ENCODE results near the gene MISP3. TPM values are rescaled to one million over a fixed set of nuclear protein-coding genes. Genes with fewer than 3 reads are reported as not detected.
"Not testable (repeated sequence)": the region's sequence is repeated elsewhere in the genome, so short reads cannot be mapped to it uniquely, and the experiment has no call there.

Gene MISP3
- 1.7 TPM for total RNA-seq

DNA sequence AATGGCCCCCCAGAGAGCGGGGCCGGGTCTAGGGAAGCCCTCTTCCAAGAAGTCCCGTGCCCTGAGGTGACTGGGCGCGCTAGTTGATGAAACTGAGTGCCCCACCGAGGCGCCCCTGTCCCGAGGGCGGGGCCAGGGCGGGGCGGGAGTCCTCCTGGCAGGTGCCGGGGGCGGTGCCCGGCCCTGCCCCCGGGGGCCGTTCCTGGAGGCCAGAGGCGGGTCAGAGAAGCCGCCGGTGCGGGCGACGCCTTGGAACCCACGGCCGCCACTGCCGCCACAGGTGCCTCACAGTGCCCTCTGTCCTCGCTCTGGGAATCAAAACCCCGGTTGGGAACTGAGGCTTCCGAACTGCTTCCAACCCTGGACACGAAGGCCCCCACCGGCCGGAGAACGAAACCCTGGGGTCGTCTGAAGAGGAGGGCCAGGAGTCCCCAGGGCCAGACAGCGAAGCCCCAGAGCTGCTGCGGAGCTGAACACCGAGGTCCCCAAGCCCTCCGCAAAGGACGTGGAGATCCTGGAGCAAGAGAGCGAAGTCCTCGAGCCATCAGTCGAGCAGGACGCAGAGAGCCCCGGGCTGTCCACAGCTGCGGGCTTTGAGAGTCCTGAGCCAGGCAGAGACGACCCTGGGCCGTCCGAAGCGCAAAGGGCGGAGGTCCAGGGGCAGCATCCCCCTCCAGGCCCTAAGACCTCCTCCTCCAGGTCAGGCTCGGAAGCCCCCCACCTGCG, at the start of gene MISP3:
MISP3 (plus strand) TSS at position 252 of the 726 bp plus-strand sequence. CDS start 524 bp downstream, outside the sequence.
- Histone ChIP-seq H3K27me3 (ENCODE audit: insufficient read depth, low read length) (no peaks in the 10 kb centered on the region), H3K4me3 (ENCODE audit: low read length) (peak within 1 kb of the TSS; percentile 55), H3K9me3 (ENCODE audit: low read depth, low read length) (no peaks in the 10 kb centered on the region), H3K4me1 (ENCODE audit: insufficient read depth, low read length) (peaks cover 53% of the 10 kb centered on the region)

- no peaks in the 10 kb centered on the region for H3K9me3 ChIP-seq (ENCODE audit: low read depth, low read length)
- H3K4me1 ChIP-seq (ENCODE audit: insufficient read depth, low read length), result peaks cover 48% of the 10 kb centered on the region
- H3K27me3 ChIP-seq (ENCODE audit: insufficient read depth, low read length), result no peaks in the 10 kb centered on the region
- no peak overlapping the region for H3K4me3 ChIP-seq (ENCODE audit: low read length)
These were observed 49.0 kb upstream of the MISP3 start for GRCh38 chr19:14023404-14024235.

DNA sequence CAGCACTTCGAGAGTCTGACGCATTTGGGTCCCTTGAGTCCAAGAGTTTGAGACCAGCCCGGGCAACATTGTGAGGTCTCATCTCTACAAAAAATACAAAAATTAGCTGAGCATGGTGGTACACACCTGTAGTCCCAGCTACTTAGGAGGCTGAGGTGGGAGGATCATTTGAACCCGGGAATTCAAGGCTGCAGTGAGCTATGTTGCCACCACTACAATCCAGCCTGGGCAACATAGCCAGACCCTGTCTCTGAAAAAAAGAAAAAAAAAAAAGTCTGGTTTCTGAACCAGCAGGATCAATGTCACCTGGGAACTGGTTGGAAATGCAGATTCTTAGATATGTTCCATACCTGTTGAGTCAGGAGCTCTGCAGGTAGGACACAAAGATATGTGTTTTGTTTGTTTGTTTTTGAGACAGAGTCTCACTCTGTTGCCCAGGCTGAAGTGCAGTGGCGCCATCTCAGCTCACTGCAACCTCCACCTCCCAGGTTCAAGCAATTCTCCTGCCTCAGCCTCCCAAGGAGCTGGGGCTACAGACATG, 45.9 kb upstream of the MISP3 start:
- H3K4me3 ChIP-seq (ENCODE audit: low read length); H3K27me3 ChIP-seq (ENCODE audit: insufficient read depth, low read length); H3K9me3 ChIP-seq (ENCODE audit: low read depth, low read length): not testable (repeated sequence)
- H3K4me1 ChIP-seq (ENCODE audit: insufficient read depth, low read length), result peaks cover 49% of the 10 kb centered on the region

DNA sequence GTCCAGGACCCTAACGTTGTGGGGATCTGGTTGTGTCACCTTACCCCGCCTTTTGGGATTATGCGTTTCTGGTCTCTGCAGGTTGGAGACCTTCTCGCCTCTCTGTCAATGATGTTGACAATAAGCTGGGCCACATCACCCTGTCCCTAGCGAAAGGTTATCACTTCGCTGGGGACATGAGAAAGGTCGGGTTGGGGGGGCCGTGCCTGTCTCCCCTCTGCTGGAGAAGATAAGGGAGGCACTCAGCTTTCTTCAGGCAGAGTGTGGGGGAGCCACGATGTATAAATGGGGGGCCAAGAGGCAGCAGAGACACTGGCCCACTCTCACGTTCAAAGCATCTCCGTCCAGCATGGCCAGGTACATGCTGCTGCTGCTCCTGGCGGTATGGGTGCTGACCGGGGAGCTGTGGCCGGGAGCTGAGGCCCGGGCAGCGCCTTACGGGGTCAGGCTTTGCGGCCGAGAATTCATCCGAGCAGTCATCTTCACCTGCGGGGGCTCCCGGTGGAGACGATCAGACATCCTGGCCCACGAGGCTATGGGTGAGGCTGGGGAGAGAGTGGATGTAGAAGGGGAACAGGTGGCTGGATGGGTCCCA, 44.6 kb upstream of the MISP3 start, which contains the start of gene RLN3:
RLN3 (plus strand) TSS at position 293 of the 595 bp plus-strand sequence; CDS start at position 350, 57 bp downstream.
- H3K27me3 ChIP-seq (ENCODE audit: insufficient read depth, low read length), result no peaks in the 10 kb centered on the region
- no peak within 1 kb of the TSS for H3K4me3 ChIP-seq (ENCODE audit: low read length)
- H3K9me3 ChIP-seq (ENCODE audit: low read depth, low read length), result no peaks in the 10 kb centered on the region
- H3K4me1 ChIP-seq (ENCODE audit: insufficient read depth, low read length), result peaks cover 59% of the 10 kb centered on the region

- H3K9me3 ChIP-seq (ENCODE audit: low read depth, low read length), result no peaks in the 10 kb centered on the region
- peaks cover 51% of the 10 kb centered on the region for H3K4me1 ChIP-seq (ENCODE audit: insufficient read depth, low read length)
- no peak overlapping the region for H3K4me3 ChIP-seq (ENCODE audit: low read length)
- no peaks in the 10 kb centered on the region for H3K27me3 ChIP-seq (ENCODE audit: insufficient read depth, low read length)
These were observed 43.7 kb upstream of the MISP3 start for GRCh38 chr19:14028901-14029300.

- Histone ChIP-seq H3K4me1 (ENCODE audit: insufficient read depth, low read length) (peaks cover 29% of the 10 kb centered on the region), H3K9me3 (ENCODE audit: low read depth, low read length) (no peaks in the 10 kb centered on the region), H3K27me3 (ENCODE audit: insufficient read depth, low read length) (no peaks in the 10 kb centered on the region), H3K4me3 (ENCODE audit: low read length) (peak overlapping the region; percentile 88)
These were observed 41.4 kb upstream of the MISP3 start for GRCh38 chr19:14030997-14031718.

DNA sequence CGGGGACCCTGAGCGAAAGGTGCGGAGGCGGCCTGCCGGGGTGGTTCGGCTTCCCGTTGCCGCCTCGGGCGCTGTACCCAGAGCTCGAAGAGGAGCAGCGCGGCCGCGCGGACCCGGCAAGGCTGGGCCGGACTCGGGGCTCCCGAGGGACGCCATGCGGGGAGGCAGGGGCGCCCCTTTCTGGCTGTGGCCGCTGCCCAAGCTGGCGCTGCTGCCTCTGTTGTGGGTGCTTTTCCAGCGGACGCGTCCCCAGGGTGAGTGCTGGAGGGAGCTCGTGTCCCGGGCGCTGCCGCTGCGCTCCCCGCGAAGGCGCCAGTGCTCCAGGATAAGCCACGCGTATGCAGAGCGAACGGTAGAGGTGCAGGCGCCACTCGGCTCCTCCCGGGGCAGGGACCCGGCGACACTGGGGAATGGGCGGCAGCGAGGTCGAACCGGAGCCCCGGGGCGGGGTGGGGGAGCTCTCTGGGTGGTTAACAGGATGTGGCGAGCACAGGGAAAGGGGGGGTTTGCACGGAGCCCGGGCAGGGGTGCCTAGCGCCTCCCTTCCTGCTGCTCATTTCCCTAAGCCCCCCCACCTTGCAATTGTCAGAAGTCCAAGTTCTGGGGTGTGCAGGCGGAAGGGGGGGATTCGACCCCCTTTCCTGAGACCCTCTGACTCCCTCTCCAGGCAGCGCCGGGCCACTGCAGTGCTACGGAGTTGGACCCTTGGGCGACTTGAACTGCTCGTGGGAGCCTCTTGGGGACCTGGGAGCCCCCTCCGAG, 40.7 kb upstream of the MISP3 start, which contains the start of gene IL27RA:
IL27RA (plus strand) TSS at position 44 of the 762 bp plus-strand sequence; CDS start at position 155, 111 bp downstream.
- no peaks in the 10 kb centered on the region for H3K27me3 ChIP-seq (ENCODE audit: insufficient read depth, low read length)
- no peaks in the 10 kb centered on the region for H3K9me3 ChIP-seq (ENCODE audit: low read depth, low read length)
- peak within 1 kb of the TSS; percentile 88 for H3K4me3 ChIP-seq (ENCODE audit: low read length)
- peaks cover 22% of the 10 kb centered on the region for H3K4me1 ChIP-seq (ENCODE audit: insufficient read depth, low read length)

GRCh38 chr19:14033946-14034345, 38.6 kb upstream of the MISP3 start:
- Histone ChIP-seq H3K4me3 (ENCODE audit: low read length) (no peak overlapping the region), H3K9me3 (ENCODE audit: low read depth, low read length) (no peaks in the 10 kb centered on the region), H3K27me3 (ENCODE audit: insufficient read depth, low read length) (no peaks in the 10 kb centered on the region), H3K4me1 (ENCODE audit: insufficient read depth, low read length) (peaks cover 22% of the 10 kb centered on the region)

GRCh38 chr19:14035159-14035558, 37.4 kb upstream of the MISP3 start:
- not testable (repeated sequence) for H3K27me3 ChIP-seq (ENCODE audit: insufficient read depth, low read length); H3K9me3 ChIP-seq (ENCODE audit: low read depth, low read length); H3K4me3 ChIP-seq (ENCODE audit: low read length)
- peaks cover 22% of the 10 kb centered on the region for H3K4me1 ChIP-seq (ENCODE audit: insufficient read depth, low read length)

DNA sequence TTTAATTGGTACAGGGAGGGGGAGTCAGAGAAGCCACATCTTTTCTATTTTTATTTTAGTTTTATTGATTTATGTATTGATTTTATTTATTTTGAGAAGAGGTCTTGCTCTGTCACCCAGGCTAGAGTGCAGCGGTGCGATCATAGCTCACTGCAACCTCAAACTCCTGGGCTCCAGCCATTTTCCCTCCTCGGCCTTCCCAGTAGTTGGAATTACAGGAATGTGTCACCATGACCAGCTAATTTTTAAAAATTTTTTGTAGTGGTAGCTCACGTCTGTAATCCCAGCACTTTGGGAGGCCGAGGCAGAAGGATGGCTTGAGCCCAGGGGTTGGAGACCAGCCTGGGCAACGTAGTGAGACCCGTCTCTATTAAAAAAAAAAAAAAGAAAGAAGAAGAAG, 36.9 kb upstream of the MISP3 start:
- no peaks in the 10 kb centered on the region for H3K27me3 ChIP-seq (ENCODE audit: insufficient read depth, low read length)
- H3K4me3 ChIP-seq (ENCODE audit: low read length), result no peak overlapping the region
- H3K9me3 ChIP-seq (ENCODE audit: low read depth, low read length), result no peaks in the 10 kb centered on the region
- peaks cover 18% of the 10 kb centered on the region for H3K4me1 ChIP-seq (ENCODE audit: insufficient read depth, low read length)

DNA sequence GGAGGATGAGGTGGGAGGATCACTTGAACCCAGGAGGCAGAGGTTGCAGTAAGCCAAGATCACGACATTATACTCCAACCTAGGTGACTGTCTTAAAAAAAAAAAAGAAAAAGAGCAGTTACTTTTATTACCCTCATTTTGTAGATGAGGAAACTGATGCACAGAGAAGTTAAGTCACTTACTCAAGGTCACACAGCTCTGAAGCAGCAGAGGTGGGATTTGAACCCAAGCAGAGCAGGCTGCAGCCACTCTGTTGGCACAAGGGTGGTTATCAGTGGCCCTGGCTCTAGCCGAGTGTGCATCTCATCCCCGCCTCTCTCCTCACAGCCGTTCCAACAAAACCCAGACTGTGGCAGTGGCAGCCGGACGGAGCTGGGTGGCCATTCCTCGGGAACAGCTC, 33.4 kb upstream of the MISP3 start:
- Histone ChIP-seq H3K4me1 (ENCODE audit: insufficient read depth, low read length) (peaks cover 7% of the 10 kb centered on the region), H3K27me3 (ENCODE audit: insufficient read depth, low read length) (no peaks in the 10 kb centered on the region), H3K4me3 (ENCODE audit: low read length) (no peak overlapping the region), H3K9me3 (ENCODE audit: low read depth, low read length) (no peaks in the 10 kb centered on the region)

DNA sequence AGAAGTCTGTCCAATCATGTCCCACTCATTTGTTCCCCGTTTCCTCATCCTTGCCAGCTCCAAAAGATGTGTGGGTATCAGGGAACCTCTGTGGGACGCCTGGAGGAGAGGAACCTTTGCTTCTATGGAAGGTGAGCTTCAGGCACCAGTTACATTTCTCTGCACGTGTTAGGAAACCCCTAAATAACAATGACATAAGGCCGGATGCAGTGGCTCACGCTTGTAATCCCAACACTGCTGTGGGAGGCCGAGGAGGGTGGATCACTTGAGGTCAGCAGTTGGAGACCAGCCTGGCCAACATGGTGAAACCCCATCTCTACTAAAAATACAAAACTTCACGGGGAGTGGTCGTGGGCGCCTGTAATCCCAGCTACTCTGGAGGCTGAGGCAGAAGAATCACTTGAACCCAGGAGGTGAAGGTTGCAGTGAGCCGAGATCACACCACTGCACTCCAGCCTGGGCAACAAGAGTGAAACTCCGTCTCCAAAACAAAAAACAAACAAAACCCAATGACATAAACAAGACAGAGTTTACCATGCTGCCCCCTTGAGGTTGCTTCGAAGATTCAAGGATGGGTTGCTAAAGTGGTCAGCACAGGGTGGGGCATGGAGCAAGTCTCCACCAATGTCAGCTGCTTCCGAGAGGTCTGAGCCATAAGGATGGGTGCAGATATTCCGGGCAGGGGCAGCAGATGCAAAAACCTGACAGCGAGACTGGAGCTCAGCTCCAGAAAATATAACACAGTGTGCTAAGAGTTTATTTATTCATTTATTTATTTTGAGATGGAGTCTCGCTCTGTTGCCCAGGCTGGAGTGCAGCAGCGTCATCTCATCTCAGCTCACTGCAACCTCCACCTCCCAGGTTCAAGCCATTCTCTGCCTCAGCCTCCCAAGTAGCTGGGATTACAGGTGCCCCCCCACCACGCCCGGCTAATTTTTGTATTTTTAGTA, 29.7 kb upstream of the MISP3 start:
- H3K27me3 ChIP-seq (ENCODE audit: insufficient read depth, low read length); H3K9me3 ChIP-seq (ENCODE audit: low read depth, low read length); H3K4me3 ChIP-seq (ENCODE audit: low read length); H3K4me1 ChIP-seq (ENCODE audit: insufficient read depth, low read length): not testable (repeated sequence)

DNA sequence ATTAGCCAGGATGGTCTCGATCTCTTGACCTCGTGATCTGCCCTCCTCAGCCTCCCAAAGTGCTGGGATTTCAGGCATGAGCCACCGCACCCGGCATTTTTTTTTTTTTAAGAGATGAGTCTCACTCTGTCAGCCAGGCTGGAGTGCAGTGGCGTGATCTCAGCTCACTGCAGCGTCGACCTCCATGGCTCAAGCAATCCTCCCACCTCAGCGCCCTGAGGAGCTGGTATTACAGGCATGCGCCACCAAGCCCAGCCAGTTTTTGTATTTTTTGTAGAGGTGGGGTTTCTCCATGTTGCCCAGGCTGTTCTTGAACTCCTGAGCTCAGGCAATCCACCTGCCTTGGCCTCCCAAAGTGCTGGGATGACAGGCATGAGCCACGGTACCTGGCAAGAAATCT, 24.7 kb upstream of the MISP3 start:
- not testable (repeated sequence) for H3K27me3 ChIP-seq (ENCODE audit: insufficient read depth, low read length); H3K4me3 ChIP-seq (ENCODE audit: low read length)

More for the DNA sequence above, 24.7 kb upstream of the MISP3 start:
- not testable (repeated sequence) for H3K9me3 ChIP-seq (ENCODE audit: low read depth, low read length); H3K4me1 ChIP-seq (ENCODE audit: insufficient read depth, low read length)
